Measurements from ENCODE around the gene RASAL3. TPM values are rescaled to one million over a fixed set of nuclear protein-coding genes. Genes with fewer than 3 reads are reported as not detected.

The RASAL3 gene
- total and polyA plus RNA-seq, 9 donors = 0.61 to 2.6 (median 1.4) TPM

DNA sequence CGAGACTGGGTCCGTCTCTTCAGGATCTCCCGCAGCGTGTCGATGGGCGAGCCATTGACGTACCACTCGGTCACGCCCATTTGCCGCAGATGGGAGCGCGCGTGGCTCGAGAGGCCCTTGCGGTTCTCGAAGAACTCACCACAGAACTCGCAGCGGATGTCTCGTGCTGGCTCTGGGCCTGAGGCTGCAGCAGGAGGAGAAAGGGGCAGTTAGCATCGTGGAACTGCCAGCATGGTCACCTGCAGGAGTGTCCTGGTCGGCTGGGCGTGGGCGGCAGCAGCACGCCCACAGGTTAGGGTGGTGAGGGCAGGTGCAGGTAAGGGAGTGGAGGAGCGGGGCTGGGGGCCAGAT, 37.0 kb downstream of the RASAL3 start:
- no peak overlapping the region for H3K27ac ChIP-seq
- no peak for DNase-seq
- TF ChIP-seq, protein P1, sequence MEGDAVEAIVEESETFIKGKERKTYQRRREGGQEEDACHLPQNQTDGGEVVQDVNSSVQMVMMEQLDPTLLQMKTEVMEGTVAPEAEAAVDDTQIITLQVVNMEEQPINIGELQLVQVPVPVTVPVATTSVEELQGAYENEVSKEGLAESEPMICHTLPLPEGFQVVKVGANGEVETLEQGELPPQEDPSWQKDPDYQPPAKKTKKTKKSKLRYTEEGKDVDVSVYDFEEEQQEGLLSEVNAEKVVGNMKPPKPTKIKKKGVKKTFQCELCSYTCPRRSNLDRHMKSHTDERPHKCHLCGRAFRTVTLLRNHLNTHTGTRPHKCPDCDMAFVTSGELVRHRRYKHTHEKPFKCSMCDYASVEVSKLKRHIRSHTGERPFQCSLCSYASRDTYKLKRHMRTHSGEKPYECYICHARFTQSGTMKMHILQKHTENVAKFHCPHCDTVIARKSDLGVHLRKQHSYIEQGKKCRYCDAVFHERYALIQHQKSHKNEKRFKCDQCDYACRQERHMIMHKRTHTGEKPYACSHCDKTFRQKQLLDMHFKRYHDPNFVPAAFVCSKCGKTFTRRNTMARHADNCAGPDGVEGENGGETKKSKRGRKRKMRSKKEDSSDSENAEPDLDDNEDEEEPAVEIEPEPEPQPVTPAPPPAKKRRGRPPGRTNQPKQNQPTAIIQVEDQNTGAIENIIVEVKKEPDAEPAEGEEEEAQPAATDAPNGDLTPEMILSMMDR (IDR thresholded peaks at IDR 0.05) = no peak
- no peak for TF ChIP-seq POLR2A (IDR thresholded peaks at IDR 0.05)
- TF ChIP-seq EP300 (IDR thresholded peaks at IDR 0.05) = no peak
- WGBS, 3 donors = 96 to 99% (median 96%) methylated on average over 25 of the region's 25 CpGs
- no peaks in the 10 kb centered on the region for H3K27me3 ChIP-seq
- intact Hi-C loops (cut with DNase I) = loop anchor here in 1 of 4 donors (10.0 kb wide), 1 partner anchor 173 kb away; no protein-coding TSS in a partner anchor
- H3K4me1 ChIP-seq (ENCODE audit: insufficient read depth) = peaks cover 16% of the 10 kb centered on the region
- no peak overlapping the region for H3K4me3 ChIP-seq
- H3K9me3 ChIP-seq = no peaks in the 10 kb centered on the region
- no peaks in the 10 kb centered on the region for H3K36me3 ChIP-seq

DNA sequence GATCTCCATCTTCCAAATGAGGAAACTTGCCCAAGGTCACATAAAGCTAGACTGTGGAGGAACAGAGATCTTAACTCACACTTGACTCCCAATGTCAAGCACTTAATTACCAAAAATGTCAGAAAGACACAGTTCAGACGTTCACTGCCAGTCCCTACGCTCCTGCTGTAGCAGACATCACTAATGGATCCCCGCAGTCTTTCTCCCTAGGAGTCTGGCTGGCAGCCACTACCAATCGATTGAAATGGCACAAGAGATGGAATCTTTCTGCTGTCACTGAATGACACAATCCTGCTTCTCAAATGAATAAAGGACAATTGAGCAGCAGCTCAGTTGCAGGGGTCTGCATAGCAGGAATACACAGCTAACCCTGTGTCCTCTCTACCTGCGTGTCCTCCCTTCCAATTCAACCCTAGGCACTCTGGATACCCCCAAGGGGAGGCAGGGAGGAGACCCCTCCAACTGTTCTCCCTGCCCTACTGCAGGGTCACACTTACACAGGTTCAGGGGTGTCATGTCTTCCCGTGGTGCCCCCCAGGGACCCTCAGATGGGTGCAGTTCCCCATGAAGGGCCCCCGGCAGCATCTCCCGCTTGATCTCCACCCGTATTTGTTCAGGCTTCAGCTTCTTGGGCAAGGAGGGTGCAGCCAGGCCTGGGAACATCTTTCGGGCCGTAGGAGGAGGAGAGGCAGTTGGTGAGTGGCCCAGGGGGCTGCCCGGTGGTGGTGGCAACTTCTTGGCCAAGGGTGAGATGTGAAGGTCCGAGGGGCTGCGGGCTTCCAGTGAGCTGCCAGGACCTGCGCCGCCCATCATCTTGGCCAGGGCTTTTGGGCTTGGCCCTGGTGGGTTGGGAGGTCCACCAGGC, 37.6 kb downstream of the RASAL3 start:
- H3K27me3 ChIP-seq = no peaks in the 10 kb centered on the region
- H3K9me3 ChIP-seq = no peaks in the 10 kb centered on the region
- intact Hi-C loops (cut with DNase I) = loop anchor here in 1 of 4 donors (10.0 kb wide), 1 partner anchor 172 kb away; no protein-coding TSS in a partner anchor
- H3K4me3 ChIP-seq = no peak overlapping the region
- WGBS, 3 donors = 88 to 92% (median 90%) methylated on average over 16 of the region's 16 CpGs
- TF ChIP-seq EP300 (IDR thresholded peaks at IDR 0.05) (no peak), POLR2A (IDR thresholded peaks at IDR 0.05) (no peak)
- TF ChIP-seq, protein P1 (IDR thresholded peaks at IDR 0.05) = no peak
- no peak for DNase-seq
- no peak overlapping the region for H3K27ac ChIP-seq
- peaks cover 17% of the 10 kb centered on the region for H3K4me1 ChIP-seq (ENCODE audit: insufficient read depth)
- no peaks in the 10 kb centered on the region for H3K36me3 ChIP-seq

DNA sequence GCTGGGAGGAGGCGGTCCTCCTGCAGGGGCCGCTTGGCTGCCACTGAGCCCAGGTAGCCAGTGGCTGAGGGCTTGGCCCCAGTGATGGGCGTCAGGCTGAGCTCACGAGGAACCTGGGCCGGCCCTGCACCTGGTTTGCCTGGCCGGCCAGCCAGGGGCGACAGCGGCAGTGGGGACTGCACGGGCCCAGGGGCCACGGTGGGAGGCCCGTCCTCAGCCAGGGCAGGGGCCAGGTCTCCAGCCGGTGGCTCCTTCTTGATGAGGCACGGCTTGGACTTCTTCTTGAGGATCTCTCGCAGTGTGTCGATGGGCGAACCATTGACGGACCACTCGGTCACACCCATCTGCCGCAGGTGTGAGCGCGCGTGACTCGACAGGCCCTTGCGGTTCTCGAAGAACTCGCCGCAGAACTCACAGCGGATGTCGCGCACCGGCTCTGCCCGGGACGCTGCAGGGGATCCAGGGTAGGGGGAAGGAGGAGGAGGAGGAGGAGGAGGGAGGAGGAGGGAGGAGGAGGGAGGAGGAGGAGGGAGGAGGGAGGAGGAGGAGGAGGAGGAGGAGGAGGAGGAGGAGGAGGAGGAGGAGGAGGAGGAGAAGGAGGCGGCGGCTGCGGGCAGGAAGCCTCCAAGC, 38.9 kb downstream of the RASAL3 start:
- no peak overlapping the region for H3K27ac ChIP-seq
- H3K27me3 ChIP-seq = no peaks in the 10 kb centered on the region
- H3K36me3 ChIP-seq = no peaks in the 10 kb centered on the region
- DNase-seq = no peak
- no peak for TF ChIP-seq EP300 (IDR thresholded peaks at IDR 0.05)
- no peaks in the 10 kb centered on the region for H3K9me3 ChIP-seq
- intact Hi-C loops (cut with DNase I) = loop anchor here in 1 of 4 donors (10.0 kb wide), 1 partner anchor 171 kb away; no protein-coding TSS in a partner anchor
- H3K4me1 ChIP-seq (ENCODE audit: insufficient read depth) = peaks cover 14% of the 10 kb centered on the region
- 90 to 92% (median 91%) methylated on average over 35 to 36 of the region's 36 CpGs for WGBS, 3 donors
- no peak overlapping the region for H3K4me3 ChIP-seq

DNA sequence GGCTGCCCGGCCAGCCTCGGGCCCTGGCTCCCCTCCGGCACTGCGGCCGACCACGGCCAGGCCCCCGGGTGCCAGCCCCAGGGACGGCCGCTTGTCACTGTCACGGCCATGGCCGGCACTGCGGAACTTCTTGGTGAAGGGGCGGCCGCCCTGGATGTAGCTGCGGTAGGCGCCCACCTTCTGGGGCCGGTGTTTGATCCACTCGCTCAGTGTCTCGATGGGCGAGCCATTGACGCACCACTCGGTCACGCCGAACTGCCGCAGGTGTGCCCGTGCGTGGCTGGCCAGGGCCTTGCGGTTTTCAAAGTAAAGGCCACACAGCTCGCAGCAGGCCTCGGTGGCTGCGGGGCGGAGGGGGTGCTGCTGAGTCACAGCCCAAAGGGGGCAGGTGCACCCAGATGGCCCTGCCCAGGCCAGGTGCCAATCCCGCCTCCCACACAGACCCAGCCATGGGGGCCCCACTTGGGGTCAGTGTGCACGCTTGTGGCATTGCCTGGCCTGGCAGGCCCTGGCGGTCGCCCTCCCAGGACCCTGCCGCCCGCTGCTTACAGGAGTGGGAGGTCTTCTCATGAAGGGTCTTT, 39.6 kb downstream of the RASAL3 start:
- no peak for TF ChIP-seq POLR2A (IDR thresholded peaks at IDR 0.05)
- TF ChIP-seq, protein P1 (IDR thresholded peaks at IDR 0.05) = no peak
- no peak for TF ChIP-seq EP300 (IDR thresholded peaks at IDR 0.05)
- Histone ChIP-seq H3K9me3 (no peaks in the 10 kb centered on the region), H3K4me3 (no peak overlapping the region), H3K27ac (no peak overlapping the region), H3K36me3 (no peaks in the 10 kb centered on the region), H3K27me3 (no peaks in the 10 kb centered on the region), H3K4me1 (ENCODE audit: insufficient read depth) (peaks cover 16% of the 10 kb centered on the region)
- intact Hi-C loops (cut with DNase I) = loop anchor here in 1 of 4 donors (10.0 kb wide), 1 partner anchor 170 kb away; no protein-coding TSS in a partner anchor
- 95 to 97% (median 96%) methylated on average over 33 to 38 of the region's 38 CpGs for WGBS, 3 donors
- DNase-seq = no peak

Measured in ovary (tissue), 9 donors.